A673 (cell line): ENCODE data around the gene CCSER1.

Source experiments
- EZH2 ChIP-seq: fragments of 200-600 bp; sonication (generic); IDR thresholded peaks from 2 replicates; pipeline ENCODE4 v1.6.1; 2017; ENCODE audit warnings: borderline replicate concordance, low read depth, mild to moderate bottlenecking, mixed read lengths, antibody characterized with exemption, low read length; ENCODE audit not compliant: poor library complexity, severe bottlenecking
- TF ChIP-seq, protein P1 (sequence below): fragments of 300-800, 200-600 bp; sonication (generic); conservative IDR thresholded peaks from 2 replicates; pipeline ENCODE4 v1.5.1; 2017; ENCODE audit warnings: low read depth, mild to moderate bottlenecking, antibody characterized with exemption, low read length, moderate library complexity, mixed read lengths

DNA sequence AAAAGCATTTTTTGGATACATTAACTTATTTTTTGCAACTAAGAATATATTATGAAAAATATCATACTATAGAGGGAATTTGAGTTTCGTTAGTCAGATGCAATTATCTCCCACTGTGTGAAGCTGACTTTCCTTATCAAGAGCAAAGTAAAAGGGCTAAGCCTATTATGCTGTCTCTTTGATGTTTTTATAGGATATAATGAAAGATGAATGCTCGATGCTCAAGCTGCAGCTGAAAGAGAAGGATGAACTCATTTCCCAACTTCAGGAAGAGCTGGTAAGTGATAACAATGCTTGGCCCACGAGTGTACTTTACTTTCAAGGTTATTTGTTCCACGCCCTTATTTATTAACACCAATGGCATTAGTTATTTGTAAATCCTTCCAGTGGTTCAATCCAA, 688.4 kb downstream of the CCSER1 start:
- TF ChIP-seq, protein P1, sequence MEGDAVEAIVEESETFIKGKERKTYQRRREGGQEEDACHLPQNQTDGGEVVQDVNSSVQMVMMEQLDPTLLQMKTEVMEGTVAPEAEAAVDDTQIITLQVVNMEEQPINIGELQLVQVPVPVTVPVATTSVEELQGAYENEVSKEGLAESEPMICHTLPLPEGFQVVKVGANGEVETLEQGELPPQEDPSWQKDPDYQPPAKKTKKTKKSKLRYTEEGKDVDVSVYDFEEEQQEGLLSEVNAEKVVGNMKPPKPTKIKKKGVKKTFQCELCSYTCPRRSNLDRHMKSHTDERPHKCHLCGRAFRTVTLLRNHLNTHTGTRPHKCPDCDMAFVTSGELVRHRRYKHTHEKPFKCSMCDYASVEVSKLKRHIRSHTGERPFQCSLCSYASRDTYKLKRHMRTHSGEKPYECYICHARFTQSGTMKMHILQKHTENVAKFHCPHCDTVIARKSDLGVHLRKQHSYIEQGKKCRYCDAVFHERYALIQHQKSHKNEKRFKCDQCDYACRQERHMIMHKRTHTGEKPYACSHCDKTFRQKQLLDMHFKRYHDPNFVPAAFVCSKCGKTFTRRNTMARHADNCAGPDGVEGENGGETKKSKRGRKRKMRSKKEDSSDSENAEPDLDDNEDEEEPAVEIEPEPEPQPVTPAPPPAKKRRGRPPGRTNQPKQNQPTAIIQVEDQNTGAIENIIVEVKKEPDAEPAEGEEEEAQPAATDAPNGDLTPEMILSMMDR, result no peak
- TF ChIP-seq EZH2, result no peak
